K562 (cell line): ENCODE results near the gene AFDN. TPM values are rescaled to one million over a fixed set of nuclear protein-coding genes. Genes with fewer than 3 reads are reported as not detected.

Experiments
- ETV5 ChIP-seq: sonication (generic); formaldehyde crosslinking; IDR thresholded peaks from 2 replicates; pipeline ENCODE4 v1.4.0; 2020; ENCODE audit warnings: low read depth, mild to moderate bottlenecking, missing genetic modification reagents
- FOXM1 ChIP-seq, 2 experiments: fragments of 450-650 bp in 1 of 2; sonication (generic) in 1 of 2; formaldehyde crosslinking in 1 of 2; IDR thresholded peaks; 2 replicates each; pipeline versions ENCODE4 v1.6.1 to v1.9.0; 2017 to 2022; ENCODE audit warnings: low read depth in 2 of 2, mild to moderate bottlenecking in 2 of 2, missing genetic modification reagents in 1 of 2, moderate library complexity in 1 of 2
- JUND ChIP-seq, 2 experiments: IDR thresholded peaks; 2 replicates in 1 of 2; 3 replicates in 1 of 2; pipeline ENCODE4 v1.6.1; 2011; ENCODE audit warnings: borderline replicate concordance in 2 of 2, low read depth in 2 of 2, low read length in 2 of 2, improper control_type of control experiment in 1 of 2, missing biosample characterization in 1 of 2, missing genetic modification characterization in 1 of 2, missing genetic modification reagents in 1 of 2
- KDM1A ChIP-seq, 2 experiments: fragments of 450-650 bp; IDR thresholded peaks; 2 replicates each; pipeline ENCODE4 v1.6.1; 2016; ENCODE audit warnings: mild to moderate bottlenecking in 2 of 2
- L3MBTL2 ChIP-seq: fragments of 450-650 bp; IDR thresholded peaks from 2 replicates; pipeline ENCODE4 v1.6.1; 2016; ENCODE audit warnings: mild to moderate bottlenecking, moderate library complexity
- MAFK ChIP-seq: IDR thresholded peaks from 2 replicates; pipeline ENCODE4 v1.6.1; 2011; ENCODE audit warnings: low read length, improper control_type of control experiment
- MYBL2 ChIP-seq, 2 experiments: fragments of 450-650 bp in 1 of 2; sonication (generic) in 1 of 2; formaldehyde crosslinking in 1 of 2; IDR thresholded peaks; 2 replicates each; pipeline versions ENCODE4 v1.6.1 to v1.8.1; 2017 to 2022; ENCODE audit warnings: borderline replicate concordance in 1 of 2, inconsistent platforms in 1 of 2, low read depth in 1 of 2, mild to moderate bottlenecking in 1 of 2, missing genetic modification reagents in 1 of 2, moderate library complexity in 1 of 2
- POLR3G ChIP-seq: IDR thresholded peaks from 2 replicates; pipeline ENCODE4 v1.6.1; 2011; ENCODE audit not compliant: insufficient read length, insufficient replicate concordance; ENCODE audit errors: extremely low read depth
- SETDB1 ChIP-seq: IDR thresholded peaks from one replicate; pipeline ENCODE4 v1.6.1; 2012; ENCODE audit warnings: low read length, control low read depth, inconsistent platforms
- TBP ChIP-seq: optimal IDR thresholded peaks from 2 replicates; pipeline ENCODE3; 2011; ENCODE audit warnings: low read depth, low read length, improper control_type of control experiment
- ZNF280A ChIP-seq: fragments of 450-650 bp; IDR thresholded peaks from 2 replicates; pipeline ENCODE4 v1.6.1; 2018; ENCODE audit warnings: mild to moderate bottlenecking, low read depth; ENCODE audit not compliant: partially characterized antibody
- polyA plus RNA-seq, 8 experiments: library from polyadenylated mRNA; depleted of rRNA in 4 of 8; stranded (reverse) in 5 of 8; unstranded in 3 of 8; fragments of >200 nt; fragmentation: Nextera tagmentation in 2 of 8; fragmentation: Illumina TruSeq in 1 of 8; extraction: Ambion mirVana in 2 of 8; extraction: Trizol in 1 of 8; gene quantifications; 2 replicates each; pipeline versions ENCODE4 v1.2.1 to v1.2.3, GENCODE V29; 2011 to 2014; ENCODE audit warnings: inconsistent platforms in 1 of 8, missing spikeins in 1 of 8
- total RNA-seq, 7 experiments: library from RNA; depleted of rRNA in 6 of 7; stranded (reverse); fragments of >200 nt in 6 of 7; fragmentation: Illumina TruSeq in 2 of 7; extraction: Trizol in 2 of 7; gene quantifications; 2 replicates each; pipeline versions ENCODE4 v1.2.1 to v1.2.3, GENCODE V29; 2011 to 2021; ENCODE audit warnings: low replicate concordance in 1 of 7
- TF ChIP-seq, protein P1 (sequence below), 2 experiments: fragments of 150-350 bp in 1 of 2; IDR thresholded peaks; 2 replicates each; pipeline ENCODE4 v1.6.1; 2012 to 2016; ENCODE audit warnings: low read depth in 2 of 2, low read length in 2 of 2, mild to moderate bottlenecking in 1 of 2, moderate library complexity in 1 of 2
- TF ChIP-seq, protein P2 (sequence below), 3 experiments: fragments of 200-800 bp in 1 of 3; fragments of 250-450 bp in 1 of 3; fragments of 450-650 bp in 1 of 3; sonication (Bioruptor Pico) in 1 of 3; sonication (Bioruptor generic) in 1 of 3; formaldehyde crosslinking in 1 of 3; IDR thresholded peaks; 2 replicates each; pipeline versions ENCODE4 v1.6.1 to v1.8.0; 2016 to 2022; ENCODE audit warnings: mild to moderate bottlenecking in 2 of 3, missing genetic modification characterization in 2 of 3, missing compliant biosample characterization in 1 of 3, moderate library complexity in 1 of 3

Gene AFDN
- total and polyA plus RNA-seq, 9 of the 15 experiments (the other 6 are each of a cell fraction or from before 2014, with no cell fraction given), result 7.2 to 129 (median 105) TPM

GRCh38 chr6:167855825-167856425 lies 29.2 kb downstream of the AFDN start (continued):
- TF ChIP-seq, protein P1, sequence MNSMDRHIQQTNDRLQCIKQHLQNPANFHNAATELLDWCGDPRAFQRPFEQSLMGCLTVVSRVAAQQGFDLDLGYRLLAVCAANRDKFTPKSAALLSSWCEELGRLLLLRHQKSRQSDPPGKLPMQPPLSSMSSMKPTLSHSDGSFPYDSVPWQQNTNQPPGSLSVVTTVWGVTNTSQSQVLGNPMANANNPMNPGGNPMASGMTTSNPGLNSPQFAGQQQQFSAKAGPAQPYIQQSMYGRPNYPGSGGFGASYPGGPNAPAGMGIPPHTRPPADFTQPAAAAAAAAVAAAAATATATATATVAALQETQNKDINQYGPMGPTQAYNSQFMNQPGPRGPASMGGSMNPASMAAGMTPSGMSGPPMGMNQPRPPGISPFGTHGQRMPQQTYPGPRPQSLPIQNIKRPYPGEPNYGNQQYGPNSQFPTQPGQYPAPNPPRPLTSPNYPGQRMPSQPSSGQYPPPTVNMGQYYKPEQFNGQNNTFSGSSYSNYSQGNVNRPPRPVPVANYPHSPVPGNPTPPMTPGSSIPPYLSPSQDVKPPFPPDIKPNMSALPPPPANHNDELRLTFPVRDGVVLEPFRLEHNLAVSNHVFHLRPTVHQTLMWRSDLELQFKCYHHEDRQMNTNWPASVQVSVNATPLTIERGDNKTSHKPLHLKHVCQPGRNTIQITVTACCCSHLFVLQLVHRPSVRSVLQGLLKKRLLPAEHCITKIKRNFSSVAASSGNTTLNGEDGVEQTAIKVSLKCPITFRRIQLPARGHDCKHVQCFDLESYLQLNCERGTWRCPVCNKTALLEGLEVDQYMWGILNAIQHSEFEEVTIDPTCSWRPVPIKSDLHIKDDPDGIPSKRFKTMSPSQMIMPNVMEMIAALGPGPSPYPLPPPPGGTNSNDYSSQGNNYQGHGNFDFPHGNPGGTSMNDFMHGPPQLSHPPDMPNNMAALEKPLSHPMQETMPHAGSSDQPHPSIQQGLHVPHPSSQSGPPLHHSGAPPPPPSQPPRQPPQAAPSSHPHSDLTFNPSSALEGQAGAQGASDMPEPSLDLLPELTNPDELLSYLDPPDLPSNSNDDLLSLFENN (IDR thresholded peaks at IDR 0.05; ENCODE audit: low read depth in 2 of 2, low read length in 2 of 2), result peak in 1 of 2 experiments; percentile 74; a peak in 2 of 4 replicates
- TF ChIP-seq MAFK, result peak; percentile 56; the same call in 1 of the 2 replicates
- TF ChIP-seq FOXM1 (IDR thresholded peaks at IDR 0.05; ENCODE audit: low read depth), result peak; percentile 98
- TF ChIP-seq FOXM1 (CRISPR knock-in tag; IDR thresholded peaks at IDR 0.05; ENCODE audit: low read depth), result peak; percentile 98
- TF ChIP-seq SETDB1, result no peak
- peak; percentile 43 to 66; a peak in 2 of 4 replicates for TF ChIP-seq KDM1A (IDR thresholded peaks at IDR 0.05)
- no peak for TF ChIP-seq POLR3G
- TF ChIP-seq ZNF280A, result no peak
- TF ChIP-seq MYBL2 (IDR thresholded peaks at IDR 0.05; ENCODE audit: low read depth), result peak; percentile 90
- TF ChIP-seq MYBL2 (CRISPR knock-in tag; IDR thresholded peaks at IDR 0.05; ENCODE audit: borderline replicate concordance), result no peak
- TF ChIP-seq ETV5 (CRISPR knock-in tag), result peak; percentile 50
- 0 out of 2 replicates have a peak, but pooled peaks have one; percentile 25 for TF ChIP-seq L3MBTL2
- TF ChIP-seq, protein P2, sequence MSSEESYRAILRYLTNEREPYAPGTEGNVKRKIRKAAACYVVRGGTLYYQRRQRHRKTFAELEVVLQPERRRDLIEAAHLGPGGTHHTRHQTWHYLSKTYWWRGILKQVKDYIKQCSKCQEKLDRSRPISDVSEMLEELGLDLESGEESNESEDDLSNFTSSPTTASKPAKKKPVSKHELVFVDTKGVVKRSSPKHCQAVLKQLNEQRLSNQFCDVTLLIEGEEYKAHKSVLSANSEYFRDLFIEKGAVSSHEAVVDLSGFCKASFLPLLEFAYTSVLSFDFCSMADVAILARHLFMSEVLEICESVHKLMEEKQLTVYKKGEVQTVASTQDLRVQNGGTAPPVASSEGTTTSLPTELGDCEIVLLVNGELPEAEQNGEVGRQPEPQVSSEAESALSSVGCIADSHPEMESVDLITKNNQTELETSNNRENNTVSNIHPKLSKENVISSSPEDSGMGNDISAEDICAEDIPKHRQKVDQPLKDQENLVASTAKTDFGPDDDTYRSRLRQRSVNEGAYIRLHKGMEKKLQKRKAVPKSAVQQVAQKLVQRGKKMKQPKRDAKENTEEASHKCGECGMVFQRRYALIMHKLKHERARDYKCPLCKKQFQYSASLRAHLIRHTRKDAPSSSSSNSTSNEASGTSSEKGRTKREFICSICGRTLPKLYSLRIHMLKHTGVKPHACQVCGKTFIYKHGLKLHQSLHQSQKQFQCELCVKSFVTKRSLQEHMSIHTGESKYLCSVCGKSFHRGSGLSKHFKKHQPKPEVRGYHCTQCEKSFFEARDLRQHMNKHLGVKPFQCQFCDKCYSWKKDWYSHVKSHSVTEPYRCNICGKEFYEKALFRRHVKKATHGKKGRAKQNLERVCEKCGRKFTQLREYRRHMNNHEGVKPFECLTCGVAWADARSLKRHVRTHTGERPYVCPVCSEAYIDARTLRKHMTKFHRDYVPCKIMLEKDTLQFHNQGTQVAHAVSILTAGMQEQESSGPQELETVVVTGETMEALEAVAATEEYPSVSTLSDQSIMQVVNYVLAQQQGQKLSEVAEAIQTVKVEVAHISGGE (CRISPR knock-in tag; IDR thresholded peaks at IDR 0.05), result 0 out of 6 replicates have a peak, but pooled peaks of 1 of the 3 experiments have one; percentile 35
- TF ChIP-seq TBP, result peak; percentile 67
- peak; percentile 98 for TF ChIP-seq JUND (IDR thresholded peaks at IDR 0.05; ENCODE audit: borderline replicate concordance, low read depth, low read length)
- peak; percentile 96 for TF ChIP-seq JUND (tag; IDR thresholded peaks at IDR 0.05; ENCODE audit: borderline replicate concordance, low read depth, low read length)
